GM06990 (cell line): Measurements from ENCODE around the gene SERPINE2.

Experiments
- DNase-seq: peaks from one replicate; pipeline ENCODE4 v3.0.0-alpha.2; 2011; ENCODE audit not compliant: insufficient read length; ENCODE audit errors: extremely low read depth
- H3K27me3 ChIP-seq: replicated peaks from 2 replicates; pipeline ENCODE4 v1.6.0; 2011; ENCODE audit warnings: low read length; ENCODE audit not compliant: control insufficient read depth, insufficient read depth
- H3K36me3 ChIP-seq: 2 replicates; pipeline ENCODE4 v1.5.1; 2011; ENCODE audit warnings: low read length; ENCODE audit not compliant: control insufficient read depth, insufficient read depth
- H3K4me3 ChIP-seq: replicated peaks from 2 replicates; pipeline ENCODE4 v1.5.1; 2011; ENCODE audit warnings: low read depth, mild to moderate bottlenecking, control low read depth, low read length
- TF ChIP-seq, protein P1 (sequence below): IDR thresholded peaks from 2 replicates; pipeline ENCODE4 v1.5.1; 2011; ENCODE audit warnings: low read length, control low read depth, mild to moderate bottlenecking, inconsistent platforms; ENCODE audit not compliant: insufficient read depth, poor library complexity, severe bottlenecking

The SERPINE2 gene

GRCh38 chr2:224029876-224030275 lies 9.2 kb downstream of the SERPINE2 start:
- TF ChIP-seq, protein P1, sequence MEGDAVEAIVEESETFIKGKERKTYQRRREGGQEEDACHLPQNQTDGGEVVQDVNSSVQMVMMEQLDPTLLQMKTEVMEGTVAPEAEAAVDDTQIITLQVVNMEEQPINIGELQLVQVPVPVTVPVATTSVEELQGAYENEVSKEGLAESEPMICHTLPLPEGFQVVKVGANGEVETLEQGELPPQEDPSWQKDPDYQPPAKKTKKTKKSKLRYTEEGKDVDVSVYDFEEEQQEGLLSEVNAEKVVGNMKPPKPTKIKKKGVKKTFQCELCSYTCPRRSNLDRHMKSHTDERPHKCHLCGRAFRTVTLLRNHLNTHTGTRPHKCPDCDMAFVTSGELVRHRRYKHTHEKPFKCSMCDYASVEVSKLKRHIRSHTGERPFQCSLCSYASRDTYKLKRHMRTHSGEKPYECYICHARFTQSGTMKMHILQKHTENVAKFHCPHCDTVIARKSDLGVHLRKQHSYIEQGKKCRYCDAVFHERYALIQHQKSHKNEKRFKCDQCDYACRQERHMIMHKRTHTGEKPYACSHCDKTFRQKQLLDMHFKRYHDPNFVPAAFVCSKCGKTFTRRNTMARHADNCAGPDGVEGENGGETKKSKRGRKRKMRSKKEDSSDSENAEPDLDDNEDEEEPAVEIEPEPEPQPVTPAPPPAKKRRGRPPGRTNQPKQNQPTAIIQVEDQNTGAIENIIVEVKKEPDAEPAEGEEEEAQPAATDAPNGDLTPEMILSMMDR, result no peak
- no peaks in the 10 kb centered on the region; the same call in none of the 2 replicates for H3K27me3 ChIP-seq
- H3K4me3 ChIP-seq, result no peak overlapping the region
- no peak for DNase-seq
- no peaks in the 10 kb centered on the region for H3K36me3 ChIP-seq

GRCh38 chr2:224027931-224028330 lies 11.2 kb downstream of the SERPINE2 start:
- TF ChIP-seq, protein P1, result no peak
- no peak for DNase-seq
- H3K27me3 ChIP-seq, result no peaks in the 10 kb centered on the region; the same call in 1 of the 2 replicates

DNA sequence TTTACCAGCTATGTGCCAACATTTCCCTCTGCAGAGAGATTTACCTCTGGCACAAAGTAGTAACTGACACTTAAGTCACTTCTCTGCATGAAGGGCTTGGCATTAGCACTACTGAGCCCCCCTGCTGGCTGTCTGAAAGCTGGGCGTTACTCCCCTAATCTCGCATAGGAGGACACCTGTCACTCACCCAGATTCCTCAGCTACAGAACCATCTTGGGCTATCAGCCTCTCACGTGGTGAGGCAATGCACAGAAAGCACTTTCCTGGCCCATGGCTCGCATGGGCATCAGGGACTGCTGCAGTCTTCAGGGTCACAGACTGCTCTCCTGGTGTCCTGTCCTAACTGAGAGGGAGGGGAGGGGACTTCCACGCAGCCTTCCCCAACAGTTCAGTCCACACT lies 12.0 kb downstream of the SERPINE2 start:
- H3K36me3 ChIP-seq, result no peaks in the 10 kb centered on the region
- TF ChIP-seq, protein P1, result no peak
- no peak for DNase-seq
- H3K27me3 ChIP-seq, result no peaks in the 10 kb centered on the region; the same call in 1 of the 2 replicates
- no peak overlapping the region for H3K4me3 ChIP-seq

More at GRCh38 chr2:224027931-224028330, 11.2 kb downstream of the SERPINE2 start:
- Histone ChIP-seq H3K4me3 (no peak overlapping the region), H3K36me3 (no peaks in the 10 kb centered on the region)

DNA sequence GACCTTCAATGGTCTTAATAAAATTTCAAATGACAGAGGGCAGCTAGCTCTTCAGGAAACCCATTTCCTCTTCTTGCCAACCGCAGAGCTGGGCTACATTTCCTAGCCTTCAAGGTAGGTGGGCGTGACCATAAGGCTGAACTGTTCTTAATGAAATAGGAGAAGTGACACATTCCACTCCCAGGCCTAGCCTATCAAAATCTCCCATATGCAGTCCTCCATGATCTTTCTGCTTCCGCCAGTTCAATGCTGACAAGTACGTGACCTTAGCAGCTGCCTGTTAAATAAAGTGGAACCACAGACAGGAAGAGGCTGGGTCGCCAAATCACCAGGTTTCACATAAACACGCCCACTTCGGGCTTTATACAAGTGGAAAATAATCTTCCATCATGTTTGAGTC lies 13.2 kb downstream of the SERPINE2 start:
- TF ChIP-seq, protein P1, result no peak
- no peaks in the 10 kb centered on the region for H3K36me3 ChIP-seq
- H3K27me3 ChIP-seq, result no peaks in the 10 kb centered on the region; the same call in 1 of the 2 replicates
- DNase-seq, result peak; percentile 61
- no peak overlapping the region for H3K4me3 ChIP-seq

- no peak overlapping the region for H3K4me3 ChIP-seq
- H3K36me3 ChIP-seq, result no peaks in the 10 kb centered on the region
- no peaks in the 10 kb centered on the region; the same call in 1 of the 2 replicates for H3K27me3 ChIP-seq
- DNase-seq, result no peak
- TF ChIP-seq, protein P1, result no peak
Observed at GRCh38 chr2:224024270-224024669, 14.8 kb downstream of the SERPINE2 start.

DNA sequence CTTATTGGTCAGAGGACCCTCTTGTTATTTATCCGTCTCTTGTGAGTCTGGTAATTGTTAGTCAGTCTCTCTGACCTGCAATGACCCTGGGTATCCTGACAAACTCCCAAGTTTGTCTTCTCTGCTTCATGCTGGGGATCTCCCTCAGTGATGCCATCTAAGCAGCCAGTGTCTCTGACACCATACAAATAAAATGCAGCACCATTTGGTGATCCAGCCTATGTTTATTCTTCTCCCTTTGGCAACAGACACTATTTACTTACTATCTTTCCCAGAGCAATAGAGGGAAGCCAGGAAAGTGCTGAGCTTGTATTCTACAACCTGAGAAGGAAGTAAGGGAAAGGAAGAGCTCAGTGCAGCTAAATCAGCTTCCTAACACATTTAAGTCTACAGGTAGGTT lies 15.9 kb downstream of the SERPINE2 start:
- H3K4me3 ChIP-seq, result no peak overlapping the region
- DNase-seq, result no peak
- H3K27me3 ChIP-seq, result no peaks in the 10 kb centered on the region; the same call in 1 of the 2 replicates
- TF ChIP-seq, protein P1, result no peak
- H3K36me3 ChIP-seq, result no peaks in the 10 kb centered on the region
